ENCODE measurements around the gene BRD4. TPM values are rescaled to one million over a fixed set of nuclear protein-coding genes. Genes with fewer than 3 reads are reported as not detected.

BRD4 gene
- total and polyA plus RNA-seq, 2 donors (not counting 3 experiments of a cell fraction or from before 2014, with no cell fraction given): 14.9 to 125 TPM

- no peaks in the 10 kb centered on the region for H3K27me3 ChIP-seq (ENCODE audit: control insufficient read depth in 2 of 2, insufficient read depth in 2 of 2, low read length in 2 of 2)
- H3K9me3 ChIP-seq (replicated peaks; ENCODE audit: control insufficient read depth, insufficient read depth, low read length): no peaks in the 10 kb centered on the region
- H3K4me3 ChIP-seq (replicated peaks in 1 of 3; ENCODE audit: insufficient read depth in 1 of 3, low read depth in 1 of 3, low read length in 3 of 3): no peak overlapping the region
- dilution Hi-C loops (cut with MboI; ENCODE audit: extremely low pct_ligation_motif_present, low sequenced_read_pairs) (no loop called here), intact Hi-C loops (cut with micrococcal nuclease) (no loop called here)
- no peaks in the 10 kb centered on the region for H3K4me1 ChIP-seq (ENCODE audit: control insufficient read depth, extremely low read depth, insufficient read depth, low read length)
- peaks cover 13% of the 10 kb centered on the region for H3K79me2 ChIP-seq (ENCODE audit: control insufficient read depth, insufficient read depth, low read length)
- no peak overlapping the region for H2AFZ ChIP-seq (ENCODE audit: low read depth, low read length)
- H3K9ac ChIP-seq (replicated peaks; ENCODE audit: extremely low read depth, insufficient read depth, low read length): no peak overlapping the region
- ChIA-PET POLR2A (no interaction called here), CTCF (interaction anchor here (1.2 kb wide), 1 partner anchor 9 kb away, joined by 3 read pairs; no protein-coding TSS in a partner anchor)
- peaks cover 35 to 52% of the 10 kb centered on the region in 2 experiments for H3K36me3 ChIP-seq (ENCODE audit: control insufficient read depth in 2 of 2, extremely low read depth in 1 of 2, insufficient read depth in 2 of 2, low read length in 2 of 2)
- no peak overlapping the region for H3K4me2 ChIP-seq (ENCODE audit: insufficient read depth, low read length)
- DNase-seq (ENCODE audit: low read depth, low spot score): no peak
- H4K20me1 ChIP-seq (replicated peaks; ENCODE audit: control insufficient read depth, extremely low read depth, insufficient read depth, low read length): no peaks in the 10 kb centered on the region
- TF ChIP-seq FOS (IDR thresholded peaks at IDR 0.05; ENCODE audit: borderline replicate concordance, insufficient read depth, low read length) (no peak), CTCF (IDR thresholded peaks at IDR 0.05; ENCODE audit: extremely low read depth in 1 of 2, insufficient read depth in 1 of 2, low read depth in 1 of 2, low read length in 2 of 2) (no peak), EZH2 (IDR thresholded peaks at IDR 0.05; ENCODE audit: borderline replicate concordance, low read depth, low read length, severe bottlenecking) (no peak), GATA2 (IDR thresholded peaks at IDR 0.05; ENCODE audit: insufficient read depth, insufficient read length, low read depth, low read length) (no peak), POLR2AphosphoS5 (IDR thresholded peaks at IDR 0.05; ENCODE audit: insufficient read depth, low read depth, low read length) (no peak), POLR2A (IDR thresholded peaks at IDR 0.05; ENCODE audit: low read depth, low read length) (no peak), MYC (IDR thresholded peaks at IDR 0.05; ENCODE audit: low read depth, low read length) (no peak), JUN (IDR thresholded peaks at IDR 0.05; ENCODE audit: borderline replicate concordance, insufficient read depth, insufficient read length, low read depth) (no peak)
- TF ChIP-seq, protein P1, sequence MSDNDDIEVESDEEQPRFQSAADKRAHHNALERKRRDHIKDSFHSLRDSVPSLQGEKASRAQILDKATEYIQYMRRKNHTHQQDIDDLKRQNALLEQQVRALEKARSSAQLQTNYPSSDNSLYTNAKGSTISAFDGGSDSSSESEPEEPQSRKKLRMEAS (IDR thresholded peaks at IDR 0.05; ENCODE audit: insufficient read depth, insufficient read length): no peak
- H3K27ac ChIP-seq (ENCODE audit: insufficient read depth, low read depth, low read length): no peak overlapping the region
- no peaks in the 10 kb centered on the region for H3K9me1 ChIP-seq (replicated peaks; ENCODE audit: control insufficient read depth, extremely low read depth, insufficient read depth, low read length)
- FAIRE-seq: no peak
- no TSS peak for BruUV-seq (replicated peaks)
These were observed 36.7 kb upstream of the BRD4 start for GRCh38 chr19:15368798-15369593.
